ENCODE data around the gene UNC79.

Gene UNC79

DNA sequence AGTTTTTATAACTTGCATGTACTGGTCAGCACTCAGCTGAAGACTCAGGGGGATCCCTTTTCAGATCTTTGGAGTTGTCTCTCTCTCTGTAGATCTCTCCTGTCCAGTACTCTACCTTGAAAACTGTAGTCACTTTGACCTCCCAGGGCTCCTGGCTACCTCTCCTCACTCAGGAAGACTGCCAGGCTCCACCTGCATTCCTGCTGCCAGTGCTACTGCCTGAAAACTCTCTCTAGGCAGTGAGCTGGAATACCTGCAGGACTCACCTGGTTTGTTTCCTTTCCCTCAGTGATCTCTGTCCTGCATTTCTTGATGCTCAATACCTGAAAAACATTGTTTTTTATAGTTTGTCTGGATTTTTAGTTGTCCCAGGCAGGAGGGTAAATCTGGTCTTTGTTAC is 270.2 kb downstream of the UNC79 start:
- Histone ChIP-seq H3K4me1 (no peaks in the 10 kb centered on the region), H3K27ac (no peak overlapping the region), H3K27me3 (ENCODE audit: control insufficient read depth, insufficient read depth, low read length) (no peaks in the 10 kb centered on the region), H2AFZ (no peak overlapping the region), H3K9ac (no peak overlapping the region), H3K79me2 (no peaks in the 10 kb centered on the region), H3K4me3 (ENCODE audit: low read depth, low read length) (no peak overlapping the region), H3K9me3 (ENCODE audit: control insufficient read depth, low read length) (no peaks in the 10 kb centered on the region), H3K4me2 (ENCODE audit: low read length) (no peak overlapping the region), H3K36me3 (ENCODE audit: control insufficient read depth, insufficient read depth, low read length) (no peaks in the 10 kb centered on the region)
- TF ChIP-seq, protein P1, sequence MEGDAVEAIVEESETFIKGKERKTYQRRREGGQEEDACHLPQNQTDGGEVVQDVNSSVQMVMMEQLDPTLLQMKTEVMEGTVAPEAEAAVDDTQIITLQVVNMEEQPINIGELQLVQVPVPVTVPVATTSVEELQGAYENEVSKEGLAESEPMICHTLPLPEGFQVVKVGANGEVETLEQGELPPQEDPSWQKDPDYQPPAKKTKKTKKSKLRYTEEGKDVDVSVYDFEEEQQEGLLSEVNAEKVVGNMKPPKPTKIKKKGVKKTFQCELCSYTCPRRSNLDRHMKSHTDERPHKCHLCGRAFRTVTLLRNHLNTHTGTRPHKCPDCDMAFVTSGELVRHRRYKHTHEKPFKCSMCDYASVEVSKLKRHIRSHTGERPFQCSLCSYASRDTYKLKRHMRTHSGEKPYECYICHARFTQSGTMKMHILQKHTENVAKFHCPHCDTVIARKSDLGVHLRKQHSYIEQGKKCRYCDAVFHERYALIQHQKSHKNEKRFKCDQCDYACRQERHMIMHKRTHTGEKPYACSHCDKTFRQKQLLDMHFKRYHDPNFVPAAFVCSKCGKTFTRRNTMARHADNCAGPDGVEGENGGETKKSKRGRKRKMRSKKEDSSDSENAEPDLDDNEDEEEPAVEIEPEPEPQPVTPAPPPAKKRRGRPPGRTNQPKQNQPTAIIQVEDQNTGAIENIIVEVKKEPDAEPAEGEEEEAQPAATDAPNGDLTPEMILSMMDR (IDR thresholded peaks at IDR 0.05) = no peak

DNA sequence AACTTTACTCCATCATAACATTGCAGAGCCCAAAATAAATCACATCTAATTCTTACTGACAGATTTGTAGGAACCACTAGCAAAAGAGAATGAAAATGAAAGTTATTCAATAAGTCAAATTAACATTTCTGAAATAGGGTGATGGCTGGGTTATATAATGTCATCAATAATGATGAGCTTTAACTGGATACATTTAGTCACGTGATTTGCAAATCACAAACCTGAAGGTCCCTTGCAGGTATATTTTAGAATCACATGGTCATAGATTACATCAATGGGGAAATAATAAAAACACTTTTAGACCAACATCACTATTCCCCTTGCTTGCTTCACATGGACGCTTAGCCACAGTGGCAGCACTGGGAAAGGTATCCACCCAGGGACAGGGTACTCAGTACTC is 270.8 kb downstream of the UNC79 start:
- no peak overlapping the region for H3K4me3 ChIP-seq (ENCODE audit: low read depth, low read length)
- no peaks in the 10 kb centered on the region for H3K9me3 ChIP-seq (ENCODE audit: control insufficient read depth, low read length)
- H3K79me2 ChIP-seq = no peaks in the 10 kb centered on the region
- H3K4me1 ChIP-seq = no peaks in the 10 kb centered on the region
- no peaks in the 10 kb centered on the region for H3K27me3 ChIP-seq (ENCODE audit: control insufficient read depth, insufficient read depth, low read length)
- no peak overlapping the region for H3K9ac ChIP-seq
- H3K36me3 ChIP-seq (ENCODE audit: control insufficient read depth, insufficient read depth, low read length) = no peaks in the 10 kb centered on the region
- no peak overlapping the region for H2AFZ ChIP-seq
- H3K4me2 ChIP-seq (ENCODE audit: low read length) = no peak overlapping the region
- TF ChIP-seq, protein P1 (IDR thresholded peaks at IDR 0.05) = no peak
- no peak overlapping the region for H3K27ac ChIP-seq

DNA sequence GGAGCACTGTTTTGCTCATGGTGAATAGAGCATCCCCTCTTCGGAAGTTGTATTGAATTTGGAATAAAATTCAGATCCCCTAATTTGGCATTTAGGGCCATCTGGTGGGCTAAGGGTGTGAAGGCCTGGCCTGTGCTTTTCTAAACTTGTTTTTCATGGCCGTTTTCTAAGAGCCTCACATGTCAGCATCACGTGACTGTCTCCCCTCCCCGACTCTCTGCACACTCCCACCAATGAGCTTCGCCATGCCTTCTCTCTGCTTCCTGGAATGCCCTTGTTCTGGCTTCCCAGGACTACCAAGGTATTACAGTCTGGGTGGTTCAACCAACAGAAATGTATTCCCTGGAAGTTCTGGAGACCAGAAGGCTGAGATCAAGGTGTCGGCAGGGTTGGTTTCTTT is 272.2 kb downstream of the UNC79 start:
- Histone ChIP-seq H3K4me1 (no peaks in the 10 kb centered on the region), H3K9ac (no peak overlapping the region), H3K36me3 (ENCODE audit: control insufficient read depth, insufficient read depth, low read length) (no peaks in the 10 kb centered on the region), H3K79me2 (no peaks in the 10 kb centered on the region), H3K4me2 (ENCODE audit: low read length) (no peak overlapping the region), H3K4me3 (ENCODE audit: low read depth, low read length) (no peak overlapping the region), H3K9me3 (ENCODE audit: control insufficient read depth, low read length) (no peaks in the 10 kb centered on the region), H2AFZ (no peak overlapping the region), H3K27me3 (ENCODE audit: control insufficient read depth, insufficient read depth, low read length) (no peaks in the 10 kb centered on the region), H3K27ac (no peak overlapping the region)
- TF ChIP-seq, protein P1 (IDR thresholded peaks at IDR 0.05) = no peak

DNA sequence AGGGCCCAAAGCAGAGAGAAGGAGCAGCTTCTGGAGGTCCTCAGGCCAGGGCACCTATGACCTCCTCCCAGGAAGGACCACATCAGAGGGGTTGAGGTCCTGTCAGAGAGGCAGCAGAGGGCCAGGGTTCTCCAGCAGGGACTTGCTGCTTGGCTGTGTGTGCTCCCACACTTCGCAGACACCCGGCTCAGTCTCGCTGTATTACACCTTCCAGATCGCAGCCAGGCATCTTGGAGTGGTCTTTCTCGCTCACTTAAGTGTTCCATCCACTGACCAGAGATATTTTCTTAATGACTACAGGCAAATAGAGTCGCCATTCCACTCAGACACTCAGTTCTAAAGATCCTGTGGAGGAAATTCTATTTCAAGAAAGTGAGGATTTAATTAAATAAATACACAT is 273.2 kb downstream of the UNC79 start:
- TF ChIP-seq, protein P1 (IDR thresholded peaks at IDR 0.05) = no peak
- Histone ChIP-seq H3K27me3 (ENCODE audit: control insufficient read depth, insufficient read depth, low read length) (no peaks in the 10 kb centered on the region), H3K27ac (no peak overlapping the region), H3K79me2 (no peaks in the 10 kb centered on the region), H3K36me3 (ENCODE audit: control insufficient read depth, insufficient read depth, low read length) (no peaks in the 10 kb centered on the region), H3K4me1 (no peaks in the 10 kb centered on the region), H3K4me2 (ENCODE audit: low read length) (no peak overlapping the region), H2AFZ (no peak overlapping the region), H3K4me3 (ENCODE audit: low read depth, low read length) (no peak overlapping the region), H3K9ac (no peak overlapping the region), H3K9me3 (ENCODE audit: control insufficient read depth, low read length) (no peaks in the 10 kb centered on the region)

DNA sequence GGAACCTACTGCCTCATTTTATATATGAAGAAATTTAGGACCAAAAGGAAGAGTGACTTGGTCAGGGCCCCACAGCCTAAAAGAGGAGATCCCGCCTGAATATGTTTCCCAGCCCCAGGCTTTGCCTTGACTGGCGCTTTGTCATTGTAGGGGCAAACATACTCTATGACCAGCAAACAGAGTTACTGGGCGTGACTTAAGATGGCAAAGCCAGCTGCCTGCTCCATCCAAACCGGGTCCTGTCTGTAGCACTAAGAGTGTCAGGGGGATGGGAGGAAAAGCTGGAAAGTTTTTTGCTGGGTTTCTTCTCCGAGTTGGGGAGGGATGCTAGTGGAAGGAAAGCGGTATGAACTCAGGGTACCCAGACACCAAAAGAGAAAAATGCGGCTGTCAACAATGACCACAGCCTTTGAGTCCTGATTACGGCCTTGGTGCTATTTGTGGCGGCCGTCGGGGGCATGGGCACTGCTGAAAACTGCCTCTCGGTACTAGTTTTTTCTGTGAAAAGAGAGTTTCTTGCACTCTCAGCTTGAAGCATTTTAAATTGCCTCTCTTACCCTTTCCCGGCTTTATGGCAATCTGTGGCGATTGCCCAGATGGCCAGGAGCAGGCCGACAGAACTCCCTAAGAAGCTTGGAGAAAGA is 274.9 kb downstream of the UNC79 start:
- Histone ChIP-seq H2AFZ (no peak overlapping the region), H3K27ac (no peak overlapping the region), H3K27me3 (ENCODE audit: control insufficient read depth, insufficient read depth, low read length) (no peaks in the 10 kb centered on the region), H3K4me1 (no peaks in the 10 kb centered on the region), H3K4me2 (ENCODE audit: low read length) (no peak overlapping the region), H3K36me3 (ENCODE audit: control insufficient read depth, insufficient read depth, low read length) (no peaks in the 10 kb centered on the region), H3K9ac (no peak overlapping the region), H3K9me3 (ENCODE audit: control insufficient read depth, low read length) (no peaks in the 10 kb centered on the region), H3K79me2 (no peaks in the 10 kb centered on the region), H3K4me3 (ENCODE audit: low read depth, low read length) (no peak overlapping the region)
- TF ChIP-seq, protein P1 (IDR thresholded peaks at IDR 0.05) = no peak
